HG02571 (cell line): Measurements from ENCODE around the gene DBH.

Source experiments
- ATAC-seq: cut with Tn5 transposase; IDR thresholded peaks from one replicate; pipeline ENCODE4 v1.9.1; 2021; ENCODE audit warnings: mild to moderate bottlenecking, moderate library complexity; ENCODE audit not compliant: unreplicated experiment

Gene DBH

GRCh38 chr9:133642708-133643361 lies 6.7 kb downstream of the DBH start:
- ATAC-seq = no peak

GRCh38 chr9:133643362-133643755 lies 7.2 kb downstream of the DBH start:
- no peak for ATAC-seq

- ATAC-seq = no peak
Measured at GRCh38 chr9:133643978-133644760, 8.0 kb downstream of the DBH start.

GRCh38 chr9:133645021-133645765 lies 9.0 kb downstream of the DBH start:
- no peak for ATAC-seq

GRCh38 chr9:133647148-133647547 lies 11.0 kb downstream of the DBH start:
- no peak for ATAC-seq

GRCh38 chr9:133647765-133648469 lies 11.8 kb downstream of the DBH start:
- no peak for ATAC-seq

GRCh38 chr9:133649194-133649593 lies 13.0 kb downstream of the DBH start:
- no peak for ATAC-seq

- ATAC-seq = no peak
Measured at GRCh38 chr9:133650026-133650425, 13.9 kb downstream of the DBH start.

GRCh38 chr9:133653638-133654037 lies 17.5 kb downstream of the DBH start:
- ATAC-seq = no peak

- ATAC-seq = no peak
Measured at GRCh38 chr9:133654736-133655657, 18.8 kb downstream of the DBH start.

GRCh38 chr9:133655701-133656100 lies 19.5 kb downstream of the DBH start:
- ATAC-seq = no peak

- no peak for ATAC-seq
Measured at GRCh38 chr9:133656211-133657119, 20.3 kb downstream of the DBH start.

GRCh38 chr9:133657120-133657661 lies 21.0 kb downstream of the DBH start:
- ATAC-seq = no peak

- no peak for ATAC-seq
Measured at GRCh38 chr9:133658442-133659431, 22.6 kb downstream of the DBH start.

- ATAC-seq = no peak
Measured at GRCh38 chr9:133659516-133659915, 23.4 kb downstream of the DBH start.

GRCh38 chr9:133661846-133662540 lies 25.8 kb downstream of the DBH start:
- no peak for ATAC-seq
